ENCODE measurements around the gene ZGLP1. TPM values are rescaled to one million over a fixed set of nuclear protein-coding genes. Genes with fewer than 3 reads are reported as not detected.

Gene ZGLP1
- total and polyA plus RNA-seq, 2 of the 13 experiments (the other 11 are each of a cell fraction or from before 2014, with no cell fraction given): 2.4 to 3.0 TPM

DNA sequence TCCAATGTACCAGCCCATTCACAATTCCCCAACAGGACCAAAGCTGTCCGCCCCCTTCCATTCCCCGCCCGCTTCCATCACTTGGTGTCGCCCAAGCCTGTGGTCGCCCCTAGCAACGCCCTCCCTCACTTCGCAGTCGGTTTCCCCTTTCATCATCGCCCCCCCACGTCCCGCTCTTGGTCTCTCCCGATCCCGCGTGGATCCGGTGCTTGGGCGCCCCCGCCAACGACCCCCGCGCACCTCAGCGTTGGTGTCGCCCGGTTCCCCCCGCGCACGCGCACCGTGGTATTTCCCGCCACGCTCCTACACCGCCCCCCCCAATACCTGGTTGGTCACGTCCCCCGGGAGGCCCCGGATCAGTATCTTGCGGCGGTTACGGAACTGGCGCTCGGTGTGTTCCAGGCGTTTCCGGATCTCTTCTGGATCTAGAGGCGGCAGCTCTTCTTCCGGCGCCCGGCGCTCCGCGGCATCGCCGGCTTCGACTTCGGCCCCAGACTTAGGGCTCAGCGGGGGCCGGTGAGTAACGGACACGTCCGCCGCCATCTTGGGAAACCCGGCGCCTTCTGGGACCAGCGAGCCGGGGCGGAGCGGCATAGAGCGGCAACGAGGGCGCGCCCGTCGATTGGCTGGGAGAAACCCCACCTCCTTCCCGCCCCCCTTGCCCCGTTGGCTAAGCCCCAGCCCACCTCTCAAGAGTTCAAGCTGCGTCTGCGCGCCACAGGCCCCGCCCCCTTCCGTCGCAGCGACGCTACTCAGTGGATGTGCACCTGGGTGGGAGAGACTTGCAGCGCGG is 23.5 kb upstream of the ZGLP1 start, which contains the start of gene RAVER1 (continued):
- TF ChIP-seq, protein P1, sequence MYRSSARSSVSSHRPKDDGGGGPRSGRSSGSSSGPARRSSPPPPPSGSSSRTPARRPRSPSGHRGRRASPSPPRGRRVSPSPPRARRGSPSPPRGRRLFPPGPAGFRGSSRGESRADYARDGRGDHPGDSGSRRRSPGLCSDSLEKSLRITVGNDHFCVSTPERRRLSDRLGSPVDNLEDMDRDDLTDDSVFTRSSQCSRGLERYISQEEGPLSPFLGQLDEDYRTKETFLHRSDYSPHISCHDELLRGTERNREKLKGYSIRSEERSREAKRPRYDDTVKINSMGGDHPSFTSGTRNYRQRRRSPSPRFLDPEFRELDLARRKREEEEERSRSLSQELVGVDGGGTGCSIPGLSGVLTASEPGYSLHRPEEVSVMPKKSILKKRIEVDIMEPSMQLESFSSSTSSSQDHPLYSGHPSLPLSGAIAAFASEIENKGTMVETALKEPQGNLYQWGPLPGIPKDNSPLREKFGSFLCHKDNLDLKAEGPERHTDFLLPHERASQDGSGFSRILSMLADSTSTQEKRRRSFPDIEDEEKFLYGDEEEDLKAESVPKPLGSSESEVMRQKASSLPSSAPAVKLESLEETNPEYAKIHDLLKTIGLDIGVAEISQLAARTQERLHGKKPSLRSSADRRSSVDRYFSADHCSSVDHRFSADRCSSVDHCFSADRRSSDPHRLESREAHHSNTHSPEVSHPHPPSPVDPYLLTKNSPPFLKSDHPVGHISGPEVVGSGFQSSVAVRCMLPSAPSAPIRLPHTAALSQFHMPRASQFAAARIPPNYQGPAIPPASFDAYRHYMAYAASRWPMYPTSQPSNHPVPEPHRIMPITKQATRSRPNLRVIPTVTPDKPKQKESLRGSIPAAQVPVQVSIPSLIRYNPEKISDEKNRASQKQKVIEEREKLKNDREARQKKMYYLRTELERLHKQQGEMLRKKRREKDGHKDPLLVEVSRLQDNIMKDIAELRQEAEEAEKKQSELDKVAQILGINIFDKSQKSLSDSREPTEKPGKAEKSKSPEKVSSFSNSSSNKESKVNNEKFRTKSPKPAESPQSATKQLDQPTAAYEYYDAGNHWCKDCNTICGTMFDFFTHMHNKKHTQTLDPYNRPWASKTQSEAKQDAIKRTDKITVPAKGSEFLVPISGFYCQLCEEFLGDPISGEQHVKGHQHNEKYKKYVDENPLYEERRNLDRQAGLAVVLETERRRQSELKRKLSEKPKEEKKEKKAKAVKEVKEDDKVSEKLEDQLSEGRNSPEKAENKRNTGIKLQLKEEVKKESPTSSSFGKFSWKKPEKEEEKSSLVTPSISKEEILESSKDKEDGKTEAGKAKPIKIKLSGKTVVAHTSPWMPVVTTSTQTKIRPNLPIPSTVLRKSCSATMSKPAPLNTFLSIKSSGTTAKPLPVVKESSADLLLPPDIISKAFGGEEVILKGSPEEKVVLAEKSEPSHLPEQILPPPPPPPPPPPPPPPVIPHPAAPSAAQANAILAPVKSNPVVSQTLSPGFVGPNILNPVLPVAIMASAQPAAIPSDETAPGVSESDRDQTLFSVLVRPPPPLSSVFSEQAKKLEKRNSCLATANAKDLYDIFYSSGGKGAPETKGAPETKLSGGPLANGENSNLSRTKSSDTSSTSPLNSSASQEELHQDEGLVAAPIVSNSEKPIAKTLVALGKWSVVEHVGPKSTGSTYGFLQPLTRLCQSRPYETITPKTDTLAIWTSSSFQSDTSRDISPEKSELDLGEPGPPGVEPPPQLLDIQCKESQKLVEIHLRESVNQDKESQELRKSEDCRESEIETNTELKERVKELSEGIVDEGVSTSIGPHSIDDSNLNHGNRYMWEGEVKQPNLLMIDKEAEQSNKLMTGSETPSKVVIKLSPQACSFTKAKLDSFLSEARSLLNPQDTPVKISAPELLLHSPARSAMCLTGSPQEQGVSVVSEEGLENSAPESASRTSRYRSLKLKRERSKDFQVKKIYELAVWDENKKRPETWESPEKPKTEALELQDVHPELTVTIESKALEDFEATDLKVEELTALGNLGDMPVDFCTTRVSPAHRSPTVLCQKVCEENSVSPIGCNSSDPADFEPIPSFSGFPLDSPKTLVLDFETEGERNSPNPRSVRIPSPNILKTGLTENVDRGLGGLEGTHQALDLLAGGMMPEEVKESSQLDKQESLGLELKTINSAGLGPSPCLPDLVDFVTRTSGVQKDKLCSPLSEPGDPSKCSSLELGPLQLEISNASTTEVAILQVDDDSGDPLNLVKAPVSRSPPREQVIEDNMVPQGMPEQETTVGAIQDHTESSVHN (CRISPR knock-in tag; IDR thresholded peaks at IDR 0.05): no peak
- TF ChIP-seq AKAP8 (CRISPR knock-in tag; IDR thresholded peaks at IDR 0.05) (no peak), NFE2L2 (IDR thresholded peaks at IDR 0.05; ENCODE audit: low read length) (no peak), ZNF260 (CRISPR knock-in tag; IDR thresholded peaks at IDR 0.05; ENCODE audit: borderline replicate concordance, low read depth) (no peak), NFE2L1 (CRISPR knock-in tag; IDR thresholded peaks at IDR 0.05; ENCODE audit: borderline replicate concordance) (no peak), SMARCE1 (IDR thresholded peaks at IDR 0.05; ENCODE audit: borderline replicate concordance) (no peak), ZBTB10 (CRISPR knock-in tag; IDR thresholded peaks at IDR 0.05; ENCODE audit: borderline replicate concordance) (no peak; the same call in 1 of the 2 replicates), ZNF761 (CRISPR knock-in tag; conservative IDR thresholded peaks at IDR 0.05) (0 out of 2 replicates have a peak, but pooled peaks have one; percentile 83), ZNF768 (CRISPR knock-in tag; IDR thresholded peaks at IDR 0.05) (peak; percentile 42; the same call in 1 of the 2 replicates), FOXJ3 (CRISPR knock-in tag; IDR thresholded peaks at IDR 0.05; ENCODE audit: borderline replicate concordance) (no peak), ZNF232 (CRISPR knock-in tag; IDR thresholded peaks at IDR 0.05; ENCODE audit: borderline replicate concordance) (0 out of 2 replicates have a peak, but pooled peaks have one; percentile 7), POLR2G (IDR thresholded peaks at IDR 0.05; ENCODE audit: low read depth, low read length) (peak; percentile 90)
- TF ChIP-seq, protein P2, sequence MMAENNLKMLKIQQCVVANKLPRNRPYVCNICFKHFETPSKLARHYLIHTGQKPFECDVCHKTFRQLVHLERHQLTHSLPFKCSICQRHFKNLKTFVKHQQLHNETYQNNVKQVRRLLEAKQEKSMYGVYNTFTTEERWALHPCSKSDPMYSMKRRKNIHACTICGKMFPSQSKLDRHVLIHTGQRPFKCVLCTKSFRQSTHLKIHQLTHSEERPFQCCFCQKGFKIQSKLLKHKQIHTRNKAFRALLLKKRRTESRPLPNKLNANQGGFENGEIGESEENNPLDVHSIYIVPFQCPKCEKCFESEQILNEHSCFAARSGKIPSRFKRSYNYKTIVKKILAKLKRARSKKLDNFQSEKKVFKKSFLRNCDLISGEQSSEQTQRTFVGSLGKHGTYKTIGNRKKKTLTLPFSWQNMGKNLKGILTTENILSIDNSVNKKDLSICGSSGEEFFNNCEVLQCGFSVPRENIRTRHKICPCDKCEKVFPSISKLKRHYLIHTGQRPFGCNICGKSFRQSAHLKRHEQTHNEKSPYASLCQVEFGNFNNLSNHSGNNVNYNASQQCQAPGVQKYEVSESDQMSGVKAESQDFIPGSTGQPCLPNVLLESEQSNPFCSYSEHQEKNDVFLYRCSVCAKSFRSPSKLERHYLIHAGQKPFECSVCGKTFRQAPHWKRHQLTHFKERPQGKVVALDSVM (CRISPR knock-in tag; IDR thresholded peaks at IDR 0.05): peak; percentile 43; the same call in 1 of the 2 replicates

Data from HepG2 (cell line).